ENCODE measurements around the gene OR14J1.
"Not testable (repeated sequence)": the region's sequence is repeated elsewhere in the genome, so short reads cannot be mapped to it uniquely, and the experiment has no call there.

The OR14J1 gene

GRCh38 chr6:29301316-29301715 is at the start of gene OR14J1:
Gene OR14J1 (plus strand): TSS chr6:29301701. CDS start chr6:29306690, 4,989 bp downstream.
- ATAC-seq: no peak

GRCh38 chr6:29251736-29252135 is 49.8 kb upstream of the OR14J1 start:
- no peak for ATAC-seq

GRCh38 chr6:29255530-29255929 is 46.0 kb upstream of the OR14J1 start:
- no peak for ATAC-seq

GRCh38 chr6:29259721-29260120 is 41.8 kb upstream of the OR14J1 start:
- no peak for ATAC-seq

- no peak for ATAC-seq
Observed at GRCh38 chr6:29263001-29263400, 38.5 kb upstream of the OR14J1 start.

GRCh38 chr6:29294499-29294914 is 7.0 kb upstream of the OR14J1 start:
- ATAC-seq: no peak

GRCh38 chr6:29295181-29295585 is 6.3 kb upstream of the OR14J1 start:
- ATAC-seq: no peak

GRCh38 chr6:29295623-29296022 is 5.9 kb upstream of the OR14J1 start:
- ATAC-seq: no peak

GRCh38 chr6:29319931-29320330 is 18.4 kb downstream of the OR14J1 start:
- no peak for ATAC-seq

GRCh38 chr6:29323332-29323731 is 21.8 kb downstream of the OR14J1 start:
- not testable (repeated sequence) for ATAC-seq

- ATAC-seq: no peak
Observed at GRCh38 chr6:29325777-29326176, 24.3 kb downstream of the OR14J1 start.

- no peak for ATAC-seq
Observed at GRCh38 chr6:29332676-29333075, 31.2 kb downstream of the OR14J1 start.

- ATAC-seq: no peak
Observed at GRCh38 chr6:29336269-29336668, 34.8 kb downstream of the OR14J1 start.

- ATAC-seq: no peak
Observed at GRCh38 chr6:29345380-29345779, 43.9 kb downstream of the OR14J1 start.

- ATAC-seq: not testable (repeated sequence)
Observed at GRCh38 chr6:29349348-29349747, 47.8 kb downstream of the OR14J1 start.

GRCh38 chr6:29354980-29355379 is 53.5 kb downstream of the OR14J1 start:
- ATAC-seq: no peak

GRCh38 chr6:29355603-29356002 is 54.1 kb downstream of the OR14J1 start:
- no peak for ATAC-seq

Data from activated CD4-positive, CD25-positive, alpha-beta regulatory T cell treated with anti-CD3 and anti-CD28 coated beads, Interleukin-2, amount 50 U/mL, for 24 hours (primary cell).